ENCODE results near the gene SYT17.

DNA sequence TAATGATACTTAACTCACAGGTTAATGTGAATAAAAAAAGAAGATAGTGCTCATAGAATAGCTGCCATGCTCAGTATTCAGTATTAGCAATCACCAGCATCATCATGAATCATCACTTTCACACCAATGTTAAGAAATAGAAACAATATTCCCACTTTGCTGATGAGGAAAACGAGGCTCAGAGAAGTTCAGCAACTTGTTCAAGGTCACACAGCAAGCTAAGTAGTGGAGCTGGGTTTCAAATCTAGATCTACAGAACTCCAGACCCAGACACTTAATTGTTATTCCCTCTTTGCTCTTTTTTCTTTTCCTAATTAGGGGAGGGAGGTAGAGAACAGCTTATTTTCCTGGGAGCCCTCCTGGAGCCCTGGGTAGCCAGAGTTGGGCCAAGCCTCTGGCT lies 140.4 kb downstream of the SYT17 start:
- TF ChIP-seq CTCF (IDR thresholded peaks at IDR 0.05) (no peak), POLR2AphosphoS5 (IDR thresholded peaks at IDR 0.05) (no peak)
